ENCODE measurements around the gene MED25.
"Not testable (repeated sequence)": the region's sequence is repeated elsewhere in the genome, so short reads cannot be mapped to it uniquely, and the experiment has no call there.

DNA sequence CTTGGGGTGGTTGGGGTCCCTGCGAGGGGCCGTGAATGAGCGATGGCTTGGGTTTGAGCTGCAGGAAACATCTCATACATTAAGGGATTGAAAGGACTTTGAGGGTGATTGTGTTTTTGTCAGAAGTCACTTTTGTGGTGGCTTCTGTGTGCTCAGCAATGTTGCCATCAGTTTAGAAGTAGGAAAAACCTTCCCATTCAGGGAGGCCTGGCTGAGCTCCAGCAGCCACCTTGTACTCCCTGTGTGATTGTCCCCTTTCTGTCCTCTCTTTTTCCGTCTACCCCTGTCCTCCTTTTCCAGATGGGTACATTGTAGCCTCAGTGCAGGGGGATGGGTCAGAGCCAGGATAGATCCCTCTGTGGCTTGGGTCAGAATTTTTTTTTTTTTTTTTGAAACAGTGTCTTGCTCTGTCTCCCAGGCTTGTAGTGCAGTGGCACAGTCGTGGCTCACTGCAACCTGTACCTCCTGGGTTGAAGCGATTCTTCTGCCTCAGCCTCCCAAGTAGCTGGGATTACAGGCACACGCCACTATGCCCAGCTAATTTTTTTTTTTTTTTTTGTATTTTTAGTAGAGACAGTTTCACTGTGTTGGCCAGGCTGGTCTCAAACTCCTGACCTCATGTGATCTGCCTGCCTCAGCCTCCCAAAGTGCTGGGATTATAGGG lies 1.5 kb downstream of the MED25 start:
- TF ChIP-seq CREB1 (CRISPR knock-in tag; IDR thresholded peaks at IDR 0.05; ENCODE audit: low read depth); EZH2phosphoT487 (IDR thresholded peaks at IDR 0.05; ENCODE audit: unreplicated experiment); POLR2AphosphoS5 (IDR thresholded peaks at IDR 0.05; ENCODE audit: low read depth); EZH2 (IDR thresholded peaks at IDR 0.05; ENCODE audit: low read depth, unreplicated experiment); ZNF114 (CRISPR knock-in tag; IDR thresholded peaks at IDR 0.05); NANOG (IDR thresholded peaks at IDR 0.05; ENCODE audit: borderline replicate concordance); ZNF331 (CRISPR knock-in tag; IDR thresholded peaks at IDR 0.05; ENCODE audit: low read depth); JUNB (IDR thresholded peaks at IDR 0.05; ENCODE audit: unreplicated experiment); STAT1 (IDR thresholded peaks at IDR 0.05; ENCODE audit: unreplicated experiment): not testable (repeated sequence)
- TF ChIP-seq, protein P1, sequence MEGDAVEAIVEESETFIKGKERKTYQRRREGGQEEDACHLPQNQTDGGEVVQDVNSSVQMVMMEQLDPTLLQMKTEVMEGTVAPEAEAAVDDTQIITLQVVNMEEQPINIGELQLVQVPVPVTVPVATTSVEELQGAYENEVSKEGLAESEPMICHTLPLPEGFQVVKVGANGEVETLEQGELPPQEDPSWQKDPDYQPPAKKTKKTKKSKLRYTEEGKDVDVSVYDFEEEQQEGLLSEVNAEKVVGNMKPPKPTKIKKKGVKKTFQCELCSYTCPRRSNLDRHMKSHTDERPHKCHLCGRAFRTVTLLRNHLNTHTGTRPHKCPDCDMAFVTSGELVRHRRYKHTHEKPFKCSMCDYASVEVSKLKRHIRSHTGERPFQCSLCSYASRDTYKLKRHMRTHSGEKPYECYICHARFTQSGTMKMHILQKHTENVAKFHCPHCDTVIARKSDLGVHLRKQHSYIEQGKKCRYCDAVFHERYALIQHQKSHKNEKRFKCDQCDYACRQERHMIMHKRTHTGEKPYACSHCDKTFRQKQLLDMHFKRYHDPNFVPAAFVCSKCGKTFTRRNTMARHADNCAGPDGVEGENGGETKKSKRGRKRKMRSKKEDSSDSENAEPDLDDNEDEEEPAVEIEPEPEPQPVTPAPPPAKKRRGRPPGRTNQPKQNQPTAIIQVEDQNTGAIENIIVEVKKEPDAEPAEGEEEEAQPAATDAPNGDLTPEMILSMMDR (conservative IDR thresholded peaks at IDR 0.05; ENCODE audit: low read depth in 2 of 2), result not testable (repeated sequence)
- TF ChIP-seq, protein P2, sequence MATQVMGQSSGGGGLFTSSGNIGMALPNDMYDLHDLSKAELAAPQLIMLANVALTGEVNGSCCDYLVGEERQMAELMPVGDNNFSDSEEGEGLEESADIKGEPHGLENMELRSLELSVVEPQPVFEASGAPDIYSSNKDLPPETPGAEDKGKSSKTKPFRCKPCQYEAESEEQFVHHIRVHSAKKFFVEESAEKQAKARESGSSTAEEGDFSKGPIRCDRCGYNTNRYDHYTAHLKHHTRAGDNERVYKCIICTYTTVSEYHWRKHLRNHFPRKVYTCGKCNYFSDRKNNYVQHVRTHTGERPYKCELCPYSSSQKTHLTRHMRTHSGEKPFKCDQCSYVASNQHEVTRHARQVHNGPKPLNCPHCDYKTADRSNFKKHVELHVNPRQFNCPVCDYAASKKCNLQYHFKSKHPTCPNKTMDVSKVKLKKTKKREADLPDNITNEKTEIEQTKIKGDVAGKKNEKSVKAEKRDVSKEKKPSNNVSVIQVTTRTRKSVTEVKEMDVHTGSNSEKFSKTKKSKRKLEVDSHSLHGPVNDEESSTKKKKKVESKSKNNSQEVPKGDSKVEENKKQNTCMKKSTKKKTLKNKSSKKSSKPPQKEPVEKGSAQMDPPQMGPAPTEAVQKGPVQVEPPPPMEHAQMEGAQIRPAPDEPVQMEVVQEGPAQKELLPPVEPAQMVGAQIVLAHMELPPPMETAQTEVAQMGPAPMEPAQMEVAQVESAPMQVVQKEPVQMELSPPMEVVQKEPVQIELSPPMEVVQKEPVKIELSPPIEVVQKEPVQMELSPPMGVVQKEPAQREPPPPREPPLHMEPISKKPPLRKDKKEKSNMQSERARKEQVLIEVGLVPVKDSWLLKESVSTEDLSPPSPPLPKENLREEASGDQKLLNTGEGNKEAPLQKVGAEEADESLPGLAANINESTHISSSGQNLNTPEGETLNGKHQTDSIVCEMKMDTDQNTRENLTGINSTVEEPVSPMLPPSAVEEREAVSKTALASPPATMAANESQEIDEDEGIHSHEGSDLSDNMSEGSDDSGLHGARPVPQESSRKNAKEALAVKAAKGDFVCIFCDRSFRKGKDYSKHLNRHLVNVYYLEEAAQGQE (IDR thresholded peaks at IDR 0.05; ENCODE audit: unreplicated experiment), result not testable (repeated sequence)
- TF ChIP-seq, protein P3, sequence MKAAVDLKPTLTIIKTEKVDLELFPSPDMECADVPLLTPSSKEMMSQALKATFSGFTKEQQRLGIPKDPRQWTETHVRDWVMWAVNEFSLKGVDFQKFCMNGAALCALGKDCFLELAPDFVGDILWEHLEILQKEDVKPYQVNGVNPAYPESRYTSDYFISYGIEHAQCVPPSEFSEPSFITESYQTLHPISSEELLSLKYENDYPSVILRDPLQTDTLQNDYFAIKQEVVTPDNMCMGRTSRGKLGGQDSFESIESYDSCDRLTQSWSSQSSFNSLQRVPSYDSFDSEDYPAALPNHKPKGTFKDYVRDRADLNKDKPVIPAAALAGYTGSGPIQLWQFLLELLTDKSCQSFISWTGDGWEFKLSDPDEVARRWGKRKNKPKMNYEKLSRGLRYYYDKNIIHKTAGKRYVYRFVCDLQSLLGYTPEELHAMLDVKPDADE (IDR thresholded peaks at IDR 0.05), result not testable (repeated sequence)
- TF ChIP-seq, protein P4, sequence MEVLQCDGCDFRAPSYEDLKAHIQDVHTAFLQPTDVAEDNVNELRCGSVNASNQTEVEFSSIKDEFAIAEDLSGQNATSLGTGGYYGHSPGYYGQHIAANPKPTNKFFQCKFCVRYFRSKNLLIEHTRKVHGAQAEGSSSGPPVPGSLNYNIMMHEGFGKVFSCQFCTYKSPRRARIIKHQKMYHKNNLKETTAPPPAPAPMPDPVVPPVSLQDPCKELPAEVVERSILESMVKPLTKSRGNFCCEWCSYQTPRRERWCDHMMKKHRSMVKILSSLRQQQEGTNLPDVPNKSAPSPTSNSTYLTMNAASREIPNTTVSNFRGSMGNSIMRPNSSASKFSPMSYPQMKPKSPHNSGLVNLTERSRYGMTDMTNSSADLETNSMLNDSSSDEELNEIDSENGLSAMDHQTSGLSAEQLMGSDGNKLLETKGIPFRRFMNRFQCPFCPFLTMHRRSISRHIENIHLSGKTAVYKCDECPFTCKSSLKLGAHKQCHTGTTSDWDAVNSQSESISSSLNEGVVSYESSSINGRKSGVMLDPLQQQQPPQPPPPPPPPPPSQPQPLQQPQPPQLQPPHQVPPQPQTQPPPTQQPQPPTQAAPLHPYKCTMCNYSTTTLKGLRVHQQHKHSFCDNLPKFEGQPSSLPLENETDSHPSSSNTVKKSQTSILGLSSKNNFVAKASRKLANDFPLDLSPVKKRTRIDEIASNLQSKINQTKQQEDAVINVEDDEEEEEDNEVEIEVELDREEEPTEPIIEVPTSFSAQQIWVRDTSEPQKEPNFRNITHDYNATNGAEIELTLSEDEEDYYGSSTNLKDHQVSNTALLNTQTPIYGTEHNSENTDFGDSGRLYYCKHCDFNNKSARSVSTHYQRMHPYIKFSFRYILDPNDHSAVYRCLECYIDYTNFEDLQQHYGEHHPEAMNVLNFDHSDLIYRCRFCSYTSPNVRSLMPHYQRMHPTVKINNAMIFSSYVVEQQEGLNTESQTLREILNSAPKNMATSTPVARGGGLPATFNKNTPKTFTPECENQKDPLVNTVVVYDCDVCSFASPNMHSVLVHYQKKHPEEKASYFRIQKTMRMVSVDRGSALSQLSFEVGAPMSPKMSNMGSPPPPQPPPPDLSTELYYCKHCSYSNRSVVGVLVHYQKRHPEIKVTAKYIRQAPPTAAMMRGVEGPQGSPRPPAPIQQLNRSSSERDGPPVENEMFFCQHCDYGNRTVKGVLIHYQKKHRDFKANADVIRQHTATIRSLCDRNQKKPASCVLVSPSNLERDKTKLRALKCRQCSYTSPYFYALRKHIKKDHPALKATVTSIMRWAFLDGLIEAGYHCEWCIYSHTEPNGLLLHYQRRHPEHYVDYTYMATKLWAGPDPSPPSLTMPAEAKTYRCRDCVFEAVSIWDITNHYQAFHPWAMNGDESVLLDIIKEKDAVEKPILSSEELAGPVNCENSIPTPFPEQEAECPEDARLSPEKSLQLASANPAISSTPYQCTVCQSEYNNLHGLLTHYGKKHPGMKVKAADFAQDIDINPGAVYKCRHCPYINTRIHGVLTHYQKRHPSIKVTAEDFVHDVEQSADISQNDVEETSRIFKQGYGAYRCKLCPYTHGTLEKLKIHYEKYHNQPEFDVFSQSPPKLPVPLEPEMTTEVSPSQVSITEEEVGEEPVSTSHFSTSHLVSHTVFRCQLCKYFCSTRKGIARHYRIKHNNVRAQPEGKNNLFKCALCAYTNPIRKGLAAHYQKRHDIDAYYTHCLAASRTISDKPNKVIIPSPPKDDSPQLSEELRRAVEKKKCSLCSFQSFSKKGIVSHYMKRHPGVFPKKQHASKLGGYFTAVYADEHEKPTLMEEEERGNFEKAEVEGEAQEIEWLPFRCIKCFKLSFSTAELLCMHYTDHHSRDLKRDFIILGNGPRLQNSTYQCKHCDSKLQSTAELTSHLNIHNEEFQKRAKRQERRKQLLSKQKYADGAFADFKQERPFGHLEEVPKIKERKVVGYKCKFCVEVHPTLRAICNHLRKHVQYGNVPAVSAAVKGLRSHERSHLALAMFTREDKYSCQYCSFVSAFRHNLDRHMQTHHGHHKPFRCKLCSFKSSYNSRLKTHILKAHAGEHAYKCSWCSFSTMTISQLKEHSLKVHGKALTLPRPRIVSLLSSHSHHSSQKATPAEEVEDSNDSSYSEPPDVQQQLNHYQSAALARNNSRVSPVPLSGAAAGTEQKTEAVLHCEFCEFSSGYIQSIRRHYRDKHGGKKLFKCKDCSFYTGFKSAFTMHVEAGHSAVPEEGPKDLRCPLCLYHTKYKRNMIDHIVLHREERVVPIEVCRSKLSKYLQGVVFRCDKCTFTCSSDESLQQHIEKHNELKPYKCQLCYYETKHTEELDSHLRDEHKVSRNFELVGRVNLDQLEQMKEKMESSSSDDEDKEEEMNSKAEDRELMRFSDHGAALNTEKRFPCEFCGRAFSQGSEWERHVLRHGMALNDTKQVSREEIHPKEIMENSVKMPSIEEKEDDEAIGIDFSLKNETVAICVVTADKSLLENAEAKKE (CRISPR knock-in tag; IDR thresholded peaks at IDR 0.05), result not testable (repeated sequence)

Data from GM23338 (cell line).